ENCODE data around the gene HIP1R.

Gene HIP1R

GRCh38 chr12:122849352-122850047 lies 14.2 kb downstream of the HIP1R start:
- no peaks in the 10 kb centered on the region for H4K20me1 ChIP-seq (ENCODE audit: insufficient read depth)
- no peaks in the 10 kb centered on the region for H3K36me3 ChIP-seq (ENCODE audit: insufficient read depth)
- H3K4me3 ChIP-seq (IDR thresholded peaks at IDR 0.05; ENCODE audit: insufficient read depth, low read depth, low read length) = no peak overlapping the region
- no peaks in the 10 kb centered on the region for H3K4me1 ChIP-seq (ENCODE audit: low read depth, poor library complexity, severe bottlenecking)
- H2AFZ ChIP-seq (ENCODE audit: low read depth) = no peak overlapping the region
- H3K27me3 ChIP-seq (ENCODE audit: insufficient read depth, low read depth) = no peaks in the 10 kb centered on the region
- no peak overlapping the region for H3K9ac ChIP-seq
- no peak overlapping the region for H3K27ac ChIP-seq
- no peaks in the 10 kb centered on the region for H3K79me2 ChIP-seq (ENCODE audit: insufficient read depth, low read depth)
- no peak for TF ChIP-seq CTCF (conservative IDR thresholded peaks at IDR 0.05; ENCODE audit: low read depth, low read length)
- H3K4me2 ChIP-seq = no peak overlapping the region

GRCh38 chr12:122850048-122850445 lies 14.8 kb downstream of the HIP1R start:
- Histone ChIP-seq H3K4me1 (ENCODE audit: low read depth, poor library complexity, severe bottlenecking) (no peaks in the 10 kb centered on the region), H3K27me3 (ENCODE audit: insufficient read depth, low read depth) (no peaks in the 10 kb centered on the region), H4K20me1 (ENCODE audit: insufficient read depth) (no peaks in the 10 kb centered on the region), H3K79me2 (ENCODE audit: insufficient read depth, low read depth) (no peaks in the 10 kb centered on the region), H3K36me3 (ENCODE audit: insufficient read depth) (no peaks in the 10 kb centered on the region), H3K4me2 (no peak overlapping the region), H2AFZ (ENCODE audit: low read depth) (no peak overlapping the region), H3K27ac (no peak overlapping the region), H3K9ac (no peak overlapping the region), H3K4me3 (IDR thresholded peaks at IDR 0.05; ENCODE audit: insufficient read depth, low read depth, low read length) (no peak overlapping the region)
- no peak for TF ChIP-seq CTCF (conservative IDR thresholded peaks at IDR 0.05; ENCODE audit: low read depth, low read length)

- no peaks in the 10 kb centered on the region for H3K4me1 ChIP-seq (ENCODE audit: low read depth, poor library complexity, severe bottlenecking)
- H3K27ac ChIP-seq = no peak overlapping the region
- H3K4me3 ChIP-seq (IDR thresholded peaks at IDR 0.05; ENCODE audit: insufficient read depth, low read depth, low read length) = no peak overlapping the region
- no peak overlapping the region for H3K4me2 ChIP-seq
- H3K36me3 ChIP-seq (ENCODE audit: insufficient read depth) = no peaks in the 10 kb centered on the region
- no peak overlapping the region for H2AFZ ChIP-seq (ENCODE audit: low read depth)
- no peaks in the 10 kb centered on the region for H3K27me3 ChIP-seq (ENCODE audit: insufficient read depth, low read depth)
- no peaks in the 10 kb centered on the region for H3K79me2 ChIP-seq (ENCODE audit: insufficient read depth, low read depth)
- no peak overlapping the region for H3K9ac ChIP-seq
- no peak for TF ChIP-seq CTCF (conservative IDR thresholded peaks at IDR 0.05; ENCODE audit: low read depth, low read length)
- no peaks in the 10 kb centered on the region for H4K20me1 ChIP-seq (ENCODE audit: insufficient read depth)
Measured at GRCh38 chr12:122850695-122851350, 15.6 kb downstream of the HIP1R start.

- no peak overlapping the region for H3K27ac ChIP-seq
- no peaks in the 10 kb centered on the region for H3K27me3 ChIP-seq (ENCODE audit: insufficient read depth, low read depth)
- H3K79me2 ChIP-seq (ENCODE audit: insufficient read depth, low read depth) = no peaks in the 10 kb centered on the region
- H3K4me1 ChIP-seq (ENCODE audit: low read depth, poor library complexity, severe bottlenecking) = no peaks in the 10 kb centered on the region
- no peak overlapping the region for H3K9ac ChIP-seq
- no peak overlapping the region for H3K4me2 ChIP-seq
- H3K36me3 ChIP-seq (ENCODE audit: insufficient read depth) = no peaks in the 10 kb centered on the region
- H4K20me1 ChIP-seq (ENCODE audit: insufficient read depth) = no peaks in the 10 kb centered on the region
- no peak overlapping the region for H2AFZ ChIP-seq (ENCODE audit: low read depth)
- no peak overlapping the region for H3K4me3 ChIP-seq (IDR thresholded peaks at IDR 0.05; ENCODE audit: insufficient read depth, low read depth, low read length)
- no peak for TF ChIP-seq CTCF (conservative IDR thresholded peaks at IDR 0.05; ENCODE audit: low read depth, low read length)
Measured at GRCh38 chr12:122851820-122852219, 16.6 kb downstream of the HIP1R start.
